ACHN (cell line): ENCODE results near the gene HFE.
"Not testable (repeated sequence)": the region's sequence is repeated elsewhere in the genome, so short reads cannot be mapped to it uniquely, and the experiment has no call there.

Experiments
- DNase-seq: peaks from one replicate; pipeline ENCODE4 v3.0.0-alpha.2; 2015
- in situ Hi-C: cut with HindIII; loops from 2 replicates; pipeline ENCODE4 v1.10.0; 2017; ENCODE audit warnings: low sequenced_read_pairs, low pct_ligation_motif_present, low pct_unique_long_range_greater_than_20kb

The HFE gene, protein sequence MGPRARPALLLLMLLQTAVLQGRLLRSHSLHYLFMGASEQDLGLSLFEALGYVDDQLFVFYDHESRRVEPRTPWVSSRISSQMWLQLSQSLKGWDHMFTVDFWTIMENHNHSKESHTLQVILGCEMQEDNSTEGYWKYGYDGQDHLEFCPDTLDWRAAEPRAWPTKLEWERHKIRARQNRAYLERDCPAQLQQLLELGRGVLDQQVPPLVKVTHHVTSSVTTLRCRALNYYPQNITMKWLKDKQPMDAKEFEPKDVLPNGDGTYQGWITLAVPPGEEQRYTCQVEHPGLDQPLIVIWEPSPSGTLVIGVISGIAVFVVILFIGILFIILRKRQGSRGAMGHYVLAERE

GRCh38 chr6:26087284-26088115 lies at the start of gene HFE:
Gene HFE, plus strand, starts transcription at chr6:26087429. Its CDS starts 12 bp downstream, at chr6:26087441.
- DNase-seq = peak; percentile 66
- in situ Hi-C loops = no loop called here

DNA sequence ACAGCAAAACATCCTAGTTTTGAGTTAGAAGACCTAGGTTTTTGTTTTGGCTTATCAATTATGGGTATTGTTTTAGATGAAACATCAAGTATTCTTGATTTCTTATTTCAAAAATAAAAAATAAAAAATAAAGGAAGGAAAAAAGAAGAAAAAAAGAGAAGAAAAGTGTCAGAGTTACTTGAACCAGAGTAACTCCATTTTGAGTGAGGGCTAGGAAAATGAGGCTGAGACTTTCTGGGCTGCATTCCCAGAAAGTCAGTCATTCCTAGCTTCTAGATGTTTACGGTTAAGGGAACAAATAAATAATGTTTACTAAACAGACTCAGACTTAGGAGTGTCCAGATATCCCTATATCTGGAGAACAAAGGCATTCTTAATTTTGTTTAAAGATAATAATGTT lies 45.3 kb upstream of the HFE start:
- no peak for DNase-seq
- in situ Hi-C loops = no loop called here

DNA sequence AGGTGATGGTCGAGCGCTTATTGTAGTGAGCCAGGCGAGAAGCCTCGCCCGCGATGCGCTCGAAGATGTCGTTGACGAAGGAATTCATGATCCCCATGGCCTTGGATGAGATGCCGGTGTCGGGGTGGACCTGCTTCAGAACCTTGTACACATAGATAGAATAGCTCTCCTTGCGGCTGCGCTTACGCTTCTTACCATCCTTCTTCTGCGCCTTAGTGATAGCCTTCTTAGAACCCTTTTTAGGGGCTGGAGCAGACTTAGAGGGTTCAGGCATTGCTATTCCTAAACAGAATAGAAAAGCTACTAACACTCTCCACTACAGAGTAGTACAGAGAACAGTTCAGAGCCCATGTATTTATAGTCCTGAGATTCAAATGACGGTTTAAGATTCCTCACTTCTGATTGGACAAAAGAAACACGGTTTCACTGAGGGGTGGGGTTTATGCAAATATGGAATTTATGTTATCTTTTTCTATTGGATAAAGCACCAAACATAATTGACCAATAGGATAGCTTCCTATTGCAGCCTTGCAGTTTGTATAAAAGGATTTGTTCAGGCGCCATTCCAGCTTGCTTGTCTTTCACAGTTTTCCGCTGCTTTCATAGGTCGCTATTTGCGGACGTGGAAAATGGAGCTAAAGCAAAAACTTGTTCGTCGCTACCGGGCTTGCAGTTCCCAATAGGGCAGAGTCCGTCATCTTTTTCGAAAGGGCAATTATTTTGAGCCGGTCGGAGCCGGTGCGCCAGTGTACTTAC lies 43.7 kb upstream of the HFE start:
- in situ Hi-C loops = no loop called here
- no peak for DNase-seq

GRCh38 chr6:26044140-26045064 lies 42.8 kb upstream of the HFE start:
- no peak for DNase-seq
- in situ Hi-C loops = no loop called here

GRCh38 chr6:26045065-26045927 lies 41.9 kb upstream of the HFE start:
- in situ Hi-C loops = no loop called here
- DNase-seq = peak; percentile 91

- in situ Hi-C loops = no loop called here
- DNase-seq = no peak
These were observed 41.3 kb upstream of the HFE start for GRCh38 chr6:26045928-26046368.

DNA sequence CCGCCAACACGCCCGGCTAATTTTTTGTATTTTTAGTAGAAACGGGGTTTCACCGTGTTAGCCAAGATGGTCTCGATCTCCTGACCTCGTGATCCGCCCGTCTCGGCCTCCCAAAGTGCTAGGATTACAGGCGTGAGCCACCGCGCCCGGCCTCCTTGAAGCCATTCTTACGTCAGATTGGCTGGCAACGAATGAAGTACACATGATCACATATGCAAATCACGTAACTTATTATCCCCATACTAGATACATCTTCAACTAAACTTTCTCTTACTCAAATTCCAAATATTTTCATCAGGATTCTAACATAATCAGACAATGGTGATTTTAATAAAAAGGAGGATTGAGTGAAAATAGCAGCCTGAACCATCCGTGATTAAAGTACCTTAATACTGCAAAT lies 39.9 kb upstream of the HFE start:
- in situ Hi-C loops, DNase-seq: not testable (repeated sequence)

GRCh38 chr6:26048590-26048989 lies 38.6 kb upstream of the HFE start:
- in situ Hi-C loops = no loop called here
- DNase-seq = no peak

GRCh38 chr6:26051665-26052310 lies 35.4 kb upstream of the HFE start:
- in situ Hi-C loops = no loop called here
- no peak for DNase-seq

DNA sequence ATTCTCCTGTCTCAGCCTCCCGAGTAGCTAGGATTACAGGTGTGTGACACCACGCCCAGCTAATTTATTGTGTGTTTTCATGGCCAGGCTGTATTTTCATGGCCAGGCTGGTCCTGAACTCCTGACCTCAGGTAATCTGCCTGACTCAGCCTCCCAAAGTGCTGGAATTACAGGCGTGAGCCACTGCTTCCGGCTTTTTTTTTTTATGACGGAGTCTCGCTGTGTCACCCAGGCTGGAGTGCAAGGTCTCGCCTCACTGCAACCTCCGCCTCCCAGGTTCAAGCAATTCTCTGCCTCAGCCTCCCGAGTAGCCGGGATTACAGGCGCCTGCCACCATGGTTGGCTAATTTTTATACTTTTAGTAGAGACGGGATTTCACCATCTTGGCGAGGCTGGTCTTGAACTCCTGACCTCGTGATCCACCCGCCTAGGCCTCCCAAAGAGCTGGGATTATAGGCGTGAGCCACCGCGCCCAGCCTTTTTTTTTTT lies 34.4 kb upstream of the HFE start:
- in situ Hi-C loops, DNase-seq: not testable (repeated sequence)

DNA sequence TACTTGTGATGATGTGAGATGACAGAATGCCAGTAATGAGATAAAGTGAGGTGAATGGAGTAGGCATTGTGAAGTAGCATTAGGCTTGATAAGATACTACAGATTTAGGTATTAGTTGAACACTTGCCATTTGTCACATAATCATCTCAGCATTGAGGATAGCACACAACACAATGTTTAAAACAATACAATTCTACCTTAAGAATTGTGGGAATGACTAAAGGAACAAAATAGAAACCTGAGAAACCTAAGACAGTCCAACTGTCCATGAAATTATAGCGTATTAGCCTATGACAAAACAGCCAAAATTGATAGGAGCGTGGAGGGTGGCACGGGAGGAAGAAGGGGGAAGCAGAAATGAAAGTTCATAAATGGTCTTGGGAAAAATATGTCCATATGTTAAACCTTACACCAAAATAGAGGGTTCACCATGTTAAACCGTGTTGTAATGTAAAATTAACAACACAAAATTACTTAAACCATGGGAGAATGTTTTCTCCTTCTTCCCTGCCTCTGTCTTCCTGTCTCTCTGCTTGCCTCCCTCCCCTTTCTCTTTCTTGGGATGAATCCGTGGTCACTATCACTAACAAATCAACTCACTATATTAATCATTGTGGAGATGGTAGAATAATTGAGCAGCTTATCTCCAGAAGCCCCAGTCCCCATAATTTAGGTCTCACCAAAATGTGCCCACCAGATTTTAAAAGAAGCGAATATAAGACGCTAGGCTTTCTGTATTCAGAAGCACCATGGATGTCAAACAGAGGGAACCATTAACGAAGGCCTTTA lies 33.0 kb upstream of the HFE start:
- in situ Hi-C loops = no loop called here
- no peak for DNase-seq

DNA sequence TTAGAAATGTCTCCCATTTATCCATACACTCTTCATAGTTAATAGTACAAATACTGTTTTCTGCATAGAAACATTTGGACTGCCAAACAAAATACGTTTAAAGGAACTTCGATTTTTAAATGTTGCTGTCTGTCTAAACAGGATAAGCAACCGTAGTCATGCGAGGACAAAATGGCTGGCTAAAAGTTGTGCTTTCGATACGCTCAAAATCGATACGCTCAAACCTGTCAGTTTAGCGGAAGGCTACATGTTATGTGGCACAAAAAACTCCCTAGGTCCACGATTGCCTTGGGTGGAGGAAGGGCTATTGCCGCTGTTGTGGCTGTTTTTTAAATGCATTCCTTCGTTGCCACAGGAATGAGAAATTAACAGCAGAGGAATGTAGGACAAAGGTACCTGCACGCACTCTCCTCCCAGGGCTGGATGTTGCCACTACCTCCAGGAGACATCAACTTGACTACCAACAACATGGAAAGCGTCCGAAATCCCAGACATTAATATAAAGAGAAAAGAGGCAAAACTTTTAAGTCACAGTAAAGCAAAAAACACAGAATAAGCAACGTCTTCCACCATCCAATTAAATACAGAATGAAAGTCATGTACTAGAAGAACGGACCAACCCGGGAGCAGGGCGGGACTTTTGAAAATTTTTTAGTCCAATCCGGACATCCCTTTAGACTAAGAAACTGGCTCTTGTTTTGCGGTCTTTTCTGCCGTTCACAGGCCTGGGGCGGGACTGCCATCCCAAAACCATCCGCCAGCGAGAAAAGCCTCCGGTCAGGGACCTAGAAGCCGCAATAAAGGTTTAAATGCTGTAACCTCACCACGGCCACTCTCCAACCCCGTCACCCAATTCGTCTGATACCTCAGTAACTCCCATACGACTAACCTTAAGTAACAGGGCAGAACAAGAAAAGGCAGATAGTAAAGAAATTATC lies 32.2 kb upstream of the HFE start:
- peak; percentile 96 for DNase-seq
- in situ Hi-C loops = no loop called here

DNA sequence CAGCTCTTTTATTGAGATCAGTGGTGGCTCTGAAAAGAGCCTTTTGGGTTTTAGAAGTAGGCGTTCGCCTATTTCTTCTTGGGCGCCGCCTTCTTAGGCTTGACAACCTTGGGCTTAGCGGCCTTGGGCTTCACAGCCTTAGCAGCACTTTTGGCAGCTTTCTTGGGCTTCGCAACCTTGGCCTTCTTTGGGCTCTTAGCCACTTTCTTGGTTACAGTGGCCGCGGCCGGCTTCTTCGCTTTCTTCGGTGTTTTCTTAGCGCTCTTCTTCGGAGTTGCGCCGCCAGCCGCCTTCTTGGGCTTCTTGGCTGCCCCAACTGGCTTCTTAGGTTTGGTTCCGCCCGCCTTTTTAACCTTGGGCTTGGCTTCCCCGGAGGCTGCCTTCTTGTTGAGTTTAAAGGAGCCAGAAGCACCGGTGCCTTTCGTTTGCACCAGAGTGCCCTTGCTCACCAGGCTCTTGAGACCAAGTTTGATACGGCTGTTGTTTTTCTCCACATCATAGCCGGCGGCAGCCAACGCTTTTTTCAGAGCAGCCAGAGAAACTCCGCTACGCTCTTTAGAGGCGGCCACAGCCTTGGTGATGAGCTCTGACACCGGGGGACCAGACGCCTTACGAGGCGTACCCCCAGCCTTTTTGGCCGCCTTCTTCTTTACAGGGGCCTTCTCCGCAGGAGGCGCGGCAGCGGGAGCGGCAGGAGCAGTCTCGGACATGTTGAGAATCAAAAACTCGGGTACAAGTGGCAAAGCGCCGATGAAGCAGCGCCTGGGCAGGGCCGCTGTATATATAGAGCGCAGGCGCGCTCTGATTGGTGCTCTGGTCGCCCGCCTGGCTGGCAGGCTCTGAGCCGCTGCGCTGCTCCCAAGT lies 31.3 kb upstream of the HFE start:
- in situ Hi-C loops = no loop called here
- DNase-seq = peak; percentile 86
